NCI-H524 treated with DMSO at 0.1 percent for 48 hours (cell line): Measurements from ENCODE around the gene PAX8.

Experiments
- DNase-seq: peaks from one replicate; lab custom pipeline; 2025; lab: John Stamatoyannopoulos, UW

The PAX8 gene

GRCh38 chr2:113264713-113265403 lies 13.9 kb downstream of the PAX8 start:
- no peak for DNase-seq

DNA sequence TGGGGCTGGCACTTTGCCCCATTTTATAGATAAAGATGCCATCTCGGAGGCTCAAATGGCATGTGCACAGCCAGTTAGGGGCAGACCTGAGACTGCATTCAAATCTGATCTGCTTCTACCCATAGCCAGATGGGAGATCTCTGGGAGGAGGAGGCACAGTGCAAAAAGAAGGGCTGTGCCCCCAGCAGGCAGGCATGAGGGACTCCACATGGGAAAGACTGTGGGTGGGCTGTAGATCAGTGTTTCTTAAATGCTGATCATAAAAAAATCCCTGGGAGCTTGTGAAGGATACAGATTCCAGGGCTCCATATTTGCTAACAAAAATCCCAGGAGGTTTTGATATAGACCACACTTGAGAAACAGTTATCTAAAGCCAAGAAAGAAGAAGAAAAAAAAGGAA lies 15.2 kb downstream of the PAX8 start:
- no peak for DNase-seq

DNA sequence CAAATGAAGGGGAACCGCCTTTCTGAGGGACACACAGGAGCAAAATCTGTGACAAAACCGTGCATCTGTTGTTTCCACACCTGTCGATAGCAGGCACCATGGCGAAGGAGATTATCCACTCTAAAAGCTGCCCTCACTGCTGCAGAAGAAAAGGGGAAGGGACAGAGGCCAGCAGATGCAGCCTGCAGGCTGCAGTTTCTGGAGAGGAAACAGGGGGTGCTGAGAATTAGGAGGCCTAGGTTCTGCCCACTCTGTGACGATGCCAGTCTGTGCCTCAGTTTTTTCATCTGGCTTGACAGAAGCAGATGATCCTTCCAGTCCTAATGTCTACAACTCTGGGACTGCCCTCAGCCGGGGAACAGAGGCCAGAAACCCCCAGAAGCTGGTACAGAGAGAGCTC lies 17.7 kb downstream of the PAX8 start:
- peak; percentile 10 for DNase-seq

DNA sequence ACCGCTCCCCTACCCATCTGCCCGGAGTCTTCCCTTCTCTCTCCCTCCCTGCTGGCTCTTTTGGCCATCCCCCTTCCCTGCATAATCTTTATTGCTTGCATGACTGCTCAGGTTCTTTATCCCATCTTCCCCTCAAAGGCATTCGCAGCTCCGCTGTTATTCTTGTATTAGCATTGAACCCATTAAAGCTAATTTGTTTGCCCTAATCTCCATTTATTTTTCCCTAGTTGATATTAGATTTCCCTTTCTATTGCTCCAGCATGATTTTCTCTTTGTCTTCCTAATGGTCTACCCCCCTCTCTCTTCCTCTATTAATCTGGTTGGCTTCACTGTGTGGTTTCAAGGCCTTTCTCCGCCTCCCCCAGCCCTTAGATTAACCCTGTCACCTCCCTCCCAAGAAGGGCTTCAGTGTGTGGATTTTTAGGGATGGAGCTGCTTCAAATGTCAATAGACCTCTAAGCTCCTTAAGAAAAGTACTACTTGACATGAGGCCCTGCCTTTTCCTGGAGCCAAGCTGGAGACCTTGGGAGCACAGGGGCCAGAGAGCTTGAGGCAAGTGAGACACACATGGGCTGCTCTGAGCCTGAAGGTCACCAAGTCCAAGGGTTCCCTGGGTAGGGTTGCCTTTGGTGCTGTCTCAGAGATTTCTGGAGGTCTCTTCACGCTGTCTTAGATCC lies 20.1 kb downstream of the PAX8 start:
- DNase-seq, result no peak

DNA sequence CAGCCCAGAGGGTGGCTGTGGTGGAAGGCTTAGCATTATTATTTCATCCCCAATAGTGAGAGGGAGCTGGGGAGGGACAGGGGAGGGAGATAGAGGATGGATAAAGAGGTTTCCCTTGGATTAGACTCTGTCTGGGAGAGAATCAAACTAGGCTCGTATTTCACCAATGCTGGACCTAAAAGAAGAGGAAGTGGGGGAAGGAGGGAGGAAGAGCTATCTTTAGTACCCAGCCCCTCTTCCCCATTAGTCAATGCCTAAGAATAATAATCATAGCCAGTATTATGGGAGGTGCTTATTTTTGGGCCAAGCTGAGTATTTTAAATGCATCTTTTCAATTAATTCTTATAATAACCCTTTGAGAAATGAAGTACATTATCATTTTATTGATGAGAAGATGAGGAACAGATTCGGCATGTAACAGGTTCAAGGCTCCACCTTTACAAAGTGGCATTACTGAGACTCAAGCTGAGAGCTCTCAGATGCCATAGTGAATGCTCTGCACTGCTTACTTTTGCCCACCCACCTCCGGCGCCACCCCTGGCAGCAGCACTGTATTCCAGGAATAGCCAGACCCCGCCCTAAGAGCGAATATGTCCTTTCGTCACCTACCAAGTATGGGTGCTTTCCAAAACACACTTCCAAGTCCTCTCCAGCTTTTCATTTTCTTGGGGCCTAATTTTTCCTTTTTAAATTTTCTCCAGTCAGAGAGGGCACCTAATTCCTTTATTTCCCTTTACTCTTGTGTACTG lies 21.0 kb downstream of the PAX8 start:
- DNase-seq, result no peak

GRCh38 chr2:113255140-113256070 lies 23.3 kb downstream of the PAX8 start:
- no peak for DNase-seq

DNA sequence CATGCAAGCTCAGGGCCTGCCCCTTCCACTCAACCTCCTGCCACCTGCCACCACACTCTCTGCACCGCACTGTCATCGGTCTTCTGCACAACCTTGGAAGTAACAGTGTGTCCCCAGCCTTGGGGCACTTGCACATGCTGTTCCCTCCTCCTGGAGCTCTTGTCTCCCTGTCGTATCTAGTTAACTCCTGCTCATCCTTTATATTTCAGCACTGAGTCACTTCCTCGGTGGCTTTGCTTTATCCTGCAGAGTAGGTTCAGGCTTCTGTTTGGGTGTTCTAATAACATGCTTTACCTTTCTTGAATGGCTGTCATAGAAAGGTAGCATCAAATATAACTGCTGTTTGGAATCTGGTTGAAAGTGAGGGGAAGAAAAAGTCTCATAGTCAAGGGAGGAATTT lies 25.3 kb downstream of the PAX8 start:
- DNase-seq, result no peak

GRCh38 chr2:113252047-113252590 lies 26.6 kb downstream of the PAX8 start:
- DNase-seq, result no peak

GRCh38 chr2:113251118-113251517 lies 27.6 kb downstream of the PAX8 start:
- no peak for DNase-seq

- DNase-seq, result no peak
Observed at GRCh38 chr2:113248997-113249770, 29.5 kb downstream of the PAX8 start.

GRCh38 chr2:113246606-113247005 lies 32.1 kb downstream of the PAX8 start:
- DNase-seq, result no peak

DNA sequence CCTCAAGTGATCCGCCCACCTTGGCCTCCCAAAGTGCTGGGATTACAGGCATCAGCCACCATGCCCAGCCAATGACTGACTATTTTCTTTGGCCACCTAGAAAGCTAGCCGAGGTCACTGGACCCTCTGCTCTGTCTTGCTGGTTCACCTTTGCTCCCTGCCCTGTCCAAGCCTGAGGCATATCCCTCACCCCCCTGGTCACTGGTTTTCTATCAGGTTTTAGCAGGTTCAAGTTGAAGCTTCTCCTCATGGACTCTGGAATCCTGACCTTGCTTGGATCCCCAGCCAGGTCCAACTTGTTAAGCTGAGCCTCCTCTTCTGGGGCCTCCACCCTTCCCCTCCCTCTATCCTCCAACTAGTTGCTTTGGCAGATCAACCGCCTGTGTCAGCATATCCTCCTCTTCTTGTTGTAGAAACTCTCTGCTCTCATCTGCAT lies 33.4 kb downstream of the PAX8 start:
- DNase-seq, result no peak

DNA sequence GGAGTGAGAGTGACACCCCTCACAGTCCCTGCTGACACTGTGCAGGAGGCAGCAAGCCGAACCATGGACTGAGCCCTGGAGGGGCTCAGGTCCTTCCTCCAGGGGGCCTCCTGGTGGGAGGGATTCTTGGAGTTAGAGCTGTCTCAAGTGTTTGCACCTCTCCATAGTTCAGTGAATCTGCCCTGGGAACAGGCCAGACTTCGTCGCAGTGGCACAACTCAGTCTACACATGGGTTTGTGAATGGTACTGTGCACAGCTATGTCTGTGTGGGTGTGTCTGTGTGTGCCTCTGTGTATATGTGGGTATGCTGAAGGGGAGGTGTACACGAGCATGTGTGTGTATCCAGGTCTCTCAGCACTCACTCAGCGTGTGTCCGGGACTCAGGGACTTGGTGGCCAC lies 36.4 kb downstream of the PAX8 start:
- no peak for DNase-seq

DNA sequence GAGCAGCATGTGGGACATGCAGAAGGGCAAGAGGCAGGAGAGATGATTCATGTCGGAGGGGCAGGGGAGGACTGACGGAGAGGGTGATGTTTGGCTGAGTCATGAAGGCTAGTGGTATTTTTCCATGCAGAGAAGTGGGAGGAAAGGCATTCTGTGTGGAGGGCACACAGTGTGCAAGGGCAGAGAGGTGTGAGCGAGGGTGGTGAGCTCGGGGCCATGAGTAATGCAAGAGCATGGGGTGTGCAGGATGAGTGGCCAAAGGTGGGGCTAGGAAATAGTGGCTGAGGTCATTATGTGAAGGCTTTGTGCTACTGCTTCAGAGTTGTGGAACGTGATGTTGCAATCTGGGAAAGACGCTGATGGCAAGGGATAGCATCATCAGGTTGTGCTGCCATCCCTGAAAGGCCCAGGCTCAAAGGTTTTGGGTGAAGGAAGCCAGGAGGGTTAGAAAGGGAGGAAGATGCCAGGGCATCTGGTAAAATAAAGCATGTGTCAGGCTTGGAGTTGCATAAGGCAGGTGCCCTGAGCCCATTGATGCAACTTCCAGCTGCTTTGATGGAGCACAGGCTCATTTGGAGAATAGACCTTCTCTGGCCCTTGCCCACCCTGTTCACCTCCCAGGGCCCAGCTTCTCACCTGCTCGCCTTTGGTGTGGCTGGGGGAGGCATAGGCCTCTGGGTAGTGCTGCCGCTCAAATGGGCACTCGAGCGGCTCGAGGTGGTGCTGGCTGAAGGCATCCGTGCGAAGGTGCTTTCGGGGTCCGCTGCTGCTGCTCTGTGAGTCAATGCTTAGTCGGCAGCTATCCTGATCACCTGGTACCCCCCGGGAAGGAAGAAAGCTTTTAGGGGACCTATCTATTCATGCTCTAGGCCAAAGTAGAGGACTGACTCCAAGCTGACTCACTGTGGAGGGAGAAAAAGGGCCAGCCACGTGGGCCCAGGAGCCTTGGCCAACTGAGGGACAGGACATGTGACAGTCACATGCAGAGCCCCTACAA lies 37.5 kb downstream of the PAX8 start:
- DNase-seq, result no peak

DNA sequence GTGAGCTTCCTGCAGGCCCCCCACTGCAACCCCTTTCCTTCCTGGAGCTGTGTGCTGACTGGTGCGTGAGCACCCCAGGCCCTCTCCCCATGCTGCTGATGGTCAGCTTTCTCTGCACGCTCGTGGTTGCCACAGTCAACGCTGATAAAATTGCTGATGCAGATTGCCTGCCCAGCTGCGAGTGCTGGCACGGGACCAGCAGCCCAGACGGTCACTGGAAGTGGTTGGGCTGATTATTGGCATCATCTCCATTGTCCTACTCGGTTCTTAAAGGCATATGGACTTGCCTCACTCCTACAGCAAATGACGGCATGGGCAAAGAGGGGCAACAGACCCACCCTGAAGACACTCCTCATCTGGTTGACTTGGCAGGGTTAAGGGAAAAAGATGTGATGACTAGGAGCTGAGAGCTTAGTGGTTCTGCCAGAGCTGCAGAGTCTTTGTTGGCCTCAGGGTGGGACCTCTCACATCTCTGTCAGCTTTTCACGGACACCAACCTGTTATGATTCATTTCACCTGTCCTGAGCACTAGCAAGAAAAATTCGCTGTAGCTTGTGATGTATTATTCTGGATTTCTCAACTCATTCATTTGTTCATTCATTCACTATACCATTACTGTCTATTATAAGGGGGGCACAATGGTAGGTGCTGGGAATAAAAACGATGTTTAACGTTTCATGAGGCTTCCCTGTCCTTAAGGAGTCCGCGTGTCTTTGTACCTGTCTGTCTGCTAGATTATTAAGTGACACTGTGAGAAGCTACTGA lies 38.4 kb downstream of the PAX8 start:
- peak; percentile 53 for DNase-seq

GRCh38 chr2:113238871-113239839 lies 39.6 kb downstream of the PAX8 start:
- no peak for DNase-seq

DNA sequence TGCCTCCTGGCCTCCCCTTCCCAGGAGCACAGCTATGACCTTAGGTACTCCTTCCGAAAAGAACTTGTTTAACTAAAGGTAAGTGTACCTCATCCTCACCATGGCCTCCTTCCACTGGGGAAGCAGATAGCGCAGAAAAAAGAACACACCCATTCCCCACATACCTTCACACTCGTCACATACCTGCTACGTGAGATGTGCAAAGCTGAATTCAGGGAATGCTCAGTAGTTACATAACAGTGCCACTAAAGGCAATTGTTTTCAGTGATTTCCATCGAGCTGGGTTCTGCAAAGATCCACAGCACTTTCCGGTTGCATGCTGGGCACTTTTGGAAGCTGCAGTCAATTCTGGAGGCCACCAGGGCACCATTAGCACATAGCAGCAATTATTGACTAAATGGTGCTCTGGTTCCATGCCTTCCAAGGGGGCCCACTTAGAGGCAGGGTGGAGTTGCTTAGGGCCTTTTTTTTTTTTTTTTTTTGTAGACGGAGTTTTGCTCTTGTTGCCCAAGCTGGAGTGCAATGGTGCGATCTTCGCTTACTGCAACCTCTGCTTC lies 41.0 kb downstream of the PAX8 start:
- no peak for DNase-seq
